DMS79 treated with DMSO at 0.1 percent for 48 hours (cell line): ENCODE measurements around the gene FADS1.
A peak's percentile ranks its signal among the peaks of the same experiment; 100 is the strongest.

Source experiments
- DNase-seq: peaks from one replicate; lab custom pipeline; 2025; lab: John Stamatoyannopoulos, UW

The FADS1 gene

DNA sequence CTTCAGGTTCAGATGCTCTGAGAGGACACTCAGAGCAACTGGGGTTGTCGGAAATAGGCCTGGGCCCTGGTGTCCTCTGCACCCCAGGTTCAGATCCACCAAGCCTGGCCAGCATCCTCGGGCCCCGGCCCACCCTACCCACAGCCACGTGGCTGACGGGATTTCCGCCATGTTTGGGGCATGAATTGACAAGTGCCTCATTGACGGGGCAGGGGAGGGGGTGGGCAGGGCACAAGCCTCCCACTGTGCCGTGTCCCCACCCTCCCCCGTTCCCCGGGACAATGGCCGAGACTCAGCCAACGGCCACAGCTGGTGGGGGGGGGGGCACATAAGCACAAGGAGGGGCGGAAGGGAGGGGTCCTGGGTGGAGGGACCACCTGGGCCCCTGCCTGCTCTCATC lies 55.9 kb downstream of the FADS1 start:
- no peak for DNase-seq

DNA sequence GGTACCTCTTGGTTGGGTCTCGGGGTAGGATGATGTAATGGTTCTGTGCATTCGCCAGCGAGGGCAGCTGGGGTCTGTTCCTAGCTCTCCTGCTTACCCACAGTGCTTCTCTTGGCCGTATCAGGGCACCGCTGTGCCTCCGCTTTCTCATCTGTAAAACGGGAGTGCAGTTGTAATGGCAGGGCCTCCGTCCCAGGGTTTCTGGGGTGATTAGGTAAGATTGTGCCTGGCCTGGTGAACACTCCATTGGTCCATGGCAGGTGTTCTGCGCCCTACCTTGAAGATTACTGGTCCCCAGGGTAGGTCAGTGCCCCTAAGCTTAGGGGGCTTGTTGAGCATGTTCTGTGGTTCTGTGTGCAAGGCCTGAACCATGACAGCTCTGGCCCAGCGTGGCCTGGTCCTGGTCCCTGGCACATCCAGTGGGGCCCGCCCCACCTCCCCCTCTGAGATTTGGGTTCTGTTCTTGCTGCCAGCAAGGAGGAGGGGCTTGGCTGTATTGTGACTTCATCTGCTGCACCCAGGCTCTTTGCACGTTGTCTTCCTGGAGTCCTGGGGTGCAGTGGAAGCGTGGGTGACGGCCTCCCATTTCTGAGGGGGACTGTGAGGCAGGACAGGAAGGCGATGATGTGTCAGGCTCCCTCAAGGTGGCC lies 59.5 kb downstream of the FADS1 start:
- no peak for DNase-seq

DNA sequence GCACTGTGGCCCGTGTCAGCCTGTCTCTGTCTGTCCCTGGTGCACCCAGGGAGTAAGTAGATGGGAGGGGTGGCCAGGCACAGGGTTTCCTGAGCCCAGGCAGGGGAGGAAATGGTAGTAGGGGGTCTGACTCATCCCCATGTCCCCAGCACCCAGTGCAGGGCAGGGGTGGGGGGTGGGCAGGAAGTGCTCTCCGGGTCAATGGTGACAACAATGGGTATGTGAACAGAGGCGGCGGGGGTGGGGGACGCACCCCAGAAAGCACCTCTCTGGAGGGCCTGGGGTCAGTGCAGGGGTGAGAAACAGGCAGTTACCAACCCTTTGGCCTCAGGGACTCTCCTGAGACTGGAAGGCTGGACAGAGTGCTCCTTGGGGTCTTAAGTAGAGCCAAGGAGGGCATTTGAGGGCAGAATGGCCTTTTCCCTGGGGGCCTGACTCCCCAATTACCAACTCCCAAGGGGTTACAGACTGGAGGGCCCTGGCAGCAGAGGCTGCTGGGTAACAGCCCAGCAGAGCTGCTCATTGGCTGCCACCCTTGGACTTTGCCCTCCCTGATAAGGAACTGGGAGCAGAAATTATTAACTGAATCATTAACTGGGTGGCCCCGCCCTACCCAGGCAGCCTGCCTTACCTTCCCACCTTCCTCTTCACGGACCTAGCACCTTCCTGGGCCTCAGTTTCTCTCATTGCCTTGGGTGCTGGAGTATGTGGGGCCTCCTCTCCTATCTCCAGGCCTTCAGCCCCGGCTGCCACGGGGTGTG lies 60.2 kb downstream of the FADS1 start:
- no peak for DNase-seq

DNA sequence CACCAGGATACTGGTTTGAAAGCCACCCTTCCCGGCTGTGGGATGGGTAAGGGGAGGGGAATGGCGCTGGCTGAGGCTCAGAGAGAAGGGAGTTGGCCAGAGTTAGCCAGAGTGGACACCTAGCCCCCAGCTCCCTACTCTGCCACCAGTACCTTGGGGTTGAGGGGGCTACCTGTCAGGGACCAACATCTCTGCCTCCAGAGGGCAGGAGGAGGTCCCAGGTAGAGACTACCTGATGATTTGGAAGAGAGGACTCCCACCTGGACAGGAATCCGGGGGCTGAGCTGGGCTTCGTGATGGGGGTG lies 60.7 kb downstream of the FADS1 start:
- no peak for DNase-seq

DNA sequence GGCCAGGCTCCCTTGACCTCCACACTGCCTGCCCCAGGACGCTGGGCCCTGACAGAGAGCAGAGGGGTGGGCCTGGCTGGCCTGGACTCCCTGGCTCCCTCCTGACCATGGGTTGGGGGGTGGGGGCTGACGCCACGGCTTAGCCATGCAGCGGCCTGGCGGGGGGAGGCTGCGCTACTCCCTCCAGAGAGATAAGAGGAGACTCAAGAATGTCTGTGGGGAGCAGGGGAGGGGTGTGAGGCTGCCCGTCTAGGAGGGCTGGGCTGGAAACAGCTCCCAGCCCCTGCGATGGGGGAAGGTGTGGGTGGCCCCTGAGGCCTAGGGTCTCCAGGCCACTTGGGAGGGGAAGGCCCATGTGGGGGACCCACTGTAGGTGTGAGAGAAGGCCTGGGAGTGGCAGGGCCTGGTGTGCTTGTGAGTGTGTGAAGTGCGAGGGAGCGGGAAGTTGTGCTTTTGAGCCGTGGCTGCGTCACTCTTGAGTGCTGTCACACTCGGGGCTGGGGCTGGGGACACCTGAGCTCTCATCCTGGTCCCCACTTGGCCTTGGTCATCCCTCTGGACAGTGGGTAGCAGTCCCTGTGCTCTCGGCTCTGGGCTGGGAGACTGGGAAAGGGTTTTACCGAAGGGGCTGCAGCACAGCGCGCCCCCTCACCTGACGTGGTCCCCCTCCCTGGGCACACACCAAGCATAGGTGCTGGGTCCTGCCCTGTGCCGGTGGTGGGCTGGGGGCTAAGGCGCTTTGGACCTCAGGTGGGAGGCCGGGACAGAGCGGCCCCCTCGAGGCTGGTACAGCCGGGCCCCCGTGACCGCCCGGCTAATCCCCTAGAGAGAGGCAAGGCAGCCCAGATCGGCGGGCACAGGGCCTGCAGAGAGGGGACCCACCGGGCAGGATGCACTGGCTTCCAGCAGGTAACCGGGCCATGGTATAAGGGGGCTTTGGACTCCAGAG lies 62.0 kb downstream of the FADS1 start:
- DNase-seq = no peak

DNA sequence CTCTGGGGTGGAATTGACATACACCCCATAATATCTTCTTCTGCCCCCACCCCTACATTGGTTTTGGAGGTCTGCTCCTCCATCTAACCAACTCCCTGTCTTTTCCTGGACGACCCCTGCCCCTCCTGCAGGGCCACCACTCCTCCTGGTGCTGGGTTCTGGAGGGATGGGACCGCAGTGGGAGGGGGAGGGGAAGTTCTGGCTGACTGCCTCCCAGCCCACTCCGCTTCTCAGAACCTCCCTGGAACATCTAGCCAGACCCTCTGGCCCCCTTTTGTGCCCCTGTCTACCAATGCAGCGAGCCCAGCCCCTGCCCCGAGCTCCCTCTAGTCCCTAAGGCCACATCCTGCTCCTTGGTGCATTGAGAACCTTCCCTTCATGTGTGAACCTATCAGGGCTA lies 63.1 kb downstream of the FADS1 start:
- no peak for DNase-seq

DNA sequence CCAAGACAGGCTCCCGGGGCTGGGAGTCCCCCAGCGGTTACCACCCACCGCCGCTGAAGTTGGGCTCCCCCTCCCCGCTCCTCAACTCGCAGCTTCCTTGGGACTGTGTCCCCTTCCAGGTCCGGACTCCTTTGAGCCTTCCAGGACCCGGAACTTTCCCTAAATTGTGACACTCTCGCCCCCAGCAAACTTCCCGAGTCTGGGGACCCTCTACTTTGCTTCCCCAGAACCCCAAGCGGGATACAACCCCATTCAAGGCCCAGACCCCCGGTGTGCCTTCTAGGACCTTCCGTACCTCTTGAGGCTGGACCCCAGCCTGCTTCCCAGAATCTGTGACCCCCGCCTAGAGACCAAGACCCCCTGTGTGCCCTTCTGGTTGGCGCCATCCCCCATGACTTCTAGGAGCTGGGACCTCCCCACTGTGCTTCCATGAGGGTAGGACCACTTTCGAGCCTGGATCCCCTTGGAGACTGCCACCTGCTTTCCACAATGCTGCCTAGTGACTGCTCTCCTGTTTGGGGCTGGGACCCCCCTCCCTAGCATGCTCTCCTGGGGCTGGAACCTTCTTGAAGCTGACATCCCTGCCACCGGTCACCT lies 63.8 kb downstream of the FADS1 start:
- no peak for DNase-seq

DNA sequence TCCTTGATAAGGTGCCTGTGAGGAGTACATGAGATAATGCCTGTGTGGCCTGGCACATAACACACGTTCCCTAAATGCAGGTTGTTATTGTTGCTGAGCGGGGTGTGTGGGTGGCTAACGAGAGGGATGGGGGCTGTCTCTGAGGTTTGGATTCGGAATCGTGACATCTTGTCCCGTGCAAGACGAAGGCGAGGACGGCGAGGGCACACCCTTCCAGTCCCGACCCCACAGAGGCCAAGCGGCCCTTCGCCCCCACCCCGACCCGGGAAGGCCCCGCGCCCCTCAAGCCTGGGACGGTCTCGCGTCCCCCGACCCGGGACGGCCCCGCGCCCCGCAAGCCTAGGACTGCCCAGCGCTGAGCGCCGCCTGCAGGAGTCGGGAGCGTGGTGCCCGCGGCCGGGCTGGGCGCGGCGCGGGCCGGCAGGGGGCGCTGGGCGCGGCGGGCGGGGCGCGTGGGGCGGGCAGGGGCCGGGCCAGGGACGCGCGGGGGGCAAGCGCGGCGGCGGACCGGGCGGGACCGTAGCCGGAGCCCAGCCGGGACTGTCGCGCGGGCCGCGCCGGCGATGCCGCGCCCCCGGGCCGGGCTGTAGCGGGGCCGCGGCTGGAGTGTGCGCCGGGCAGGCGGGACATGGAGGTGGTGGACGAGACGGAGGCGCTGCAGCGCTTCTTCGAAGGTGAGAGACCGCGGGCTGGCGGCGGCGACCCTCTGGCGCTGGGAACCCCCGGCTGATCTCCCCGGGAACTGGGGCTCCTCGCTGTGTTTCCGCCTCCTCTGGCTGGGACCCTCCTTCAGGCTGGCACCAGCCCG lies 64.5 kb downstream of the FADS1 start, which contains the start of gene MYRF:
Gene MYRF (plus strand): TSS at position 520 of the 808 bp plus-strand sequence. CDS start 109 bp downstream, at position 629.
- peak; percentile 47 for DNase-seq

DNA sequence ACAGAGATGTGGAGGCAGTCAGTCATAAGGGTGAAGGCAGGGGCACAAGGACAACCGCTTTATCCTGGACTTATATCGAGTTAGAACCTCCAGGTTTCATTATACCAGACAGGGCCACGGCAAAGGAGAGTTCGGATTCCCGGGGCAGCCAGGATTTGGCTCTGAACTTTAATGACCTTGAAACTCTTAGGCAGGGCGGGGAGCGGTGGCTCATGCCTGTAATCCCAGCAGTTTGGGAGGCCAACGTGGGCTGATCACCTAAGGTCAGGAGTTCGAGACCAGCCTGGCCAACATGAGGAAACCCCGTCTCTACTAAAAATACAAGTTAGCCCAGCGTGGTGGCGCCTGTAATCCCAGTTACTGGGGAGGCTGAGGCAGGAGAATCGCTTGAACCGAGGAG lies 65.4 kb downstream of the FADS1 start:
- DNase-seq = no peak

DNA sequence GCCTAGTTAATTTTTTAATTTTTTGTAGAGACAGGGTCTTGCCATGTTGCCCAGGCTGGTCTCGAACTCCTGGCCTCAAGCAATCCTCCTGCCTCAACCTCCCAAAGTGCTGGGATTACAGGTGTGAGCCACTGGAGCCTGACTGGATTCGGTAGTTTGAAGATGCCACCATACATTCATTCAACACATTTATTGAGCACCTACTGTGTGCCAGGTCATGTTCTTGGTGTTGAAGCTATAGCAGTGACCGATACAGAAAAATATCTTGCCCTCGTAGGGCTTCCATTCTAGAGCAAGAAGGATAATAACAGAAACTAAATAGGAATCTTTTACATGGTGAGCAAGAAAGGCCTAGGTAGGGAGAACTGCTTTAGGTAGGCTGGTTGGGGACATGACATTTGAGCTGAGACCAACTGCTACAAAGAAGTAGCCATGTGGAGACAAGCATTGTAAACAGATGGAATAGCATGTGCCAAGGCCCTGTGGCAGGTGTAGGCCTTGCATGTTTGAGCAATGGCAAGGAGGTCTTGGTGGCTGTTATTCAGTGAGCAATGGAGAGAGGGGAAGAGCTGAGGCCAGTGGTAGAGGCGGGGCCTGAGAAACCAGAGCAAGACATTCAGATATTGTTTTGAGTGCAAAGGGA lies 66.1 kb downstream of the FADS1 start:
- DNase-seq = no peak
